Sigmoid colon (tissue), 7 donors: ENCODE data around the gene N4BP2. TPM values are rescaled to one million over a fixed set of nuclear protein-coding genes. Genes with fewer than 3 reads are reported as not detected.

ENCODE experiments used
- DNase-seq: peaks from one replicate; pipeline ENCODE4 v3.0.0-alpha.2; 2019
- H3K27ac ChIP-seq, 4 donors: fragments of 200-600 bp; sonication (generic); one replicate each; pipeline ENCODE4 v1.5.1; 2016 to 2019; ENCODE audit warnings: mild to moderate bottlenecking in 1 of 4
- H3K27me3 ChIP-seq, 3 donors: fragments of 200-600 bp; sonication (generic); one replicate each; pipeline ENCODE4 v1.5.1; 2019; ENCODE audit warnings: mild to moderate bottlenecking in 1 of 3
- H3K36me3 ChIP-seq, 4 donors: fragments of 200-600 bp; sonication (generic); one replicate each; pipeline ENCODE4 v1.5.1; 2016 to 2019
- H3K4me1 ChIP-seq, 4 donors: fragments of 200-600 bp; sonication (generic); one replicate each; pipeline ENCODE4 v1.5.1; 2017 to 2019
- H3K4me3 ChIP-seq, 4 donors: fragments of 200-600 bp; sonication (generic); one replicate each; pipeline ENCODE4 v1.5.1; 2017 to 2019; ENCODE audit warnings: mild to moderate bottlenecking in 2 of 4, moderate library complexity in 1 of 4
- H3K9me3 ChIP-seq, 4 donors: fragments of 200-600 bp in 3 of 4; sonication (generic) in 3 of 4; one replicate each; pipeline versions ENCODE4 v1.5.1 to v1.6.1; 2013 to 2019
- EP300 ChIP-seq, 4 donors: sonication (generic); formaldehyde crosslinking; IDR thresholded peaks; one replicate each; pipeline ENCODE4 v1.6.1; 2017; ENCODE audit warnings: antibody characterized with exemption in 4 of 4
- POLR2A ChIP-seq, 2 donors: fragments of 450-650 bp; IDR thresholded peaks; one replicate each; pipeline ENCODE4 v1.6.1; 2016; ENCODE audit warnings: antibody characterized with exemption in 2 of 2, mild to moderate bottlenecking in 2 of 2, moderate library complexity in 2 of 2
- POLR2AphosphoS5 ChIP-seq, 4 donors: sonication (generic); formaldehyde crosslinking; IDR thresholded peaks; one replicate each; pipeline ENCODE4 v1.6.1; 2017; ENCODE audit warnings: antibody characterized with exemption in 4 of 4
- WGBS, 2 donors: extraction: QIAGEN DNeasy Blood & Tissue Kit; methylation state at CpG; one replicate each; pipeline ENCODE4 v1.1.7; 2013; 5-methylcytosine and 5-hydroxymethylcytosine counted together
- intact Hi-C: fragments of 100-400 bp; cut with DNase I; formaldehyde crosslinking; loops from one replicate; pipeline ENCODE4 v1.15.1; 2023
- polyA plus RNA-seq, 3 donors: library from polyadenylated mRNA; stranded (reverse); fragments of 200-250 nt; gene quantifications; one replicate each; pipeline ENCODE4 v1.2.3, GENCODE V29; 2013
- total RNA-seq, 4 donors: library from RNA; depleted of rRNA; stranded (reverse); fragments of >200 nt; gene quantifications; one replicate each; pipeline ENCODE4 v1.1.0, GENCODE V29; 2016
- TF ChIP-seq, protein P1 (sequence below), 4 experiments: fragments of 450-650 bp in 3 of 4; fragments of 200-600 bp in 1 of 4; IDR thresholded peaks; one replicate each; pipeline ENCODE4 v1.5.1; 2016 to 2019; ENCODE audit warnings: antibody characterized with exemption in 4 of 4, mild to moderate bottlenecking in 3 of 4, moderate library complexity in 2 of 4
- donor health status: healthy with polysubstance abuse.
- donor health status: Bipolar disorder and iron deficiency.
- donor health status: healthy.

N4BP2 gene
- total and polyA plus RNA-seq, 7 donors = 1.4 to 11.9 (median 7.9) TPM

DNA sequence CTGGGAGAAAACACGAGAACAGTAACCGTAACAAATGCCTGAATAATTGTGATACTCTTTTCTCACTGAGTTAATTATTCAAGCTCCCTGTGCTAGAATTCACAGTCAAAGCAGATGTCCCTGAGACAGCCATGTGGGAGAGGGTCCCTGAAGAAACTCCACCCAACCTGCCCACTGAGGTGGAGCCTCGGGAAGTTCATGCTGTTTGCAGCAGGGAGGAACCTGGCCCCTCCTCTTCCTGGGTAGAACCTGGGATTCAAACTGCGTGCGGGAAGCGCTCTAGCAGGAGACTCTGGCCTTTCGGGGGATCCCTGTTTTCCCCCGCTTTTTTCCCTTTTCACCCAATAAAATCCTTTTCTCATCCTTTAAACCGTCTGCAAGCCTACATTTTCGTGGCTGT lies 120.0 kb downstream of the N4BP2 start:
- no peak for DNase-seq
- H3K4me1 ChIP-seq = no peaks in the 10 kb centered on the region
- H3K36me3 ChIP-seq = no peaks in the 10 kb centered on the region
- H3K27me3 ChIP-seq = no peaks in the 10 kb centered on the region
- TF ChIP-seq POLR2AphosphoS5 (IDR thresholded peaks at IDR 0.05) (no peak), EP300 (IDR thresholded peaks at IDR 0.05) (no peak), POLR2A (IDR thresholded peaks at IDR 0.05) (no peak)
- TF ChIP-seq, protein P1, sequence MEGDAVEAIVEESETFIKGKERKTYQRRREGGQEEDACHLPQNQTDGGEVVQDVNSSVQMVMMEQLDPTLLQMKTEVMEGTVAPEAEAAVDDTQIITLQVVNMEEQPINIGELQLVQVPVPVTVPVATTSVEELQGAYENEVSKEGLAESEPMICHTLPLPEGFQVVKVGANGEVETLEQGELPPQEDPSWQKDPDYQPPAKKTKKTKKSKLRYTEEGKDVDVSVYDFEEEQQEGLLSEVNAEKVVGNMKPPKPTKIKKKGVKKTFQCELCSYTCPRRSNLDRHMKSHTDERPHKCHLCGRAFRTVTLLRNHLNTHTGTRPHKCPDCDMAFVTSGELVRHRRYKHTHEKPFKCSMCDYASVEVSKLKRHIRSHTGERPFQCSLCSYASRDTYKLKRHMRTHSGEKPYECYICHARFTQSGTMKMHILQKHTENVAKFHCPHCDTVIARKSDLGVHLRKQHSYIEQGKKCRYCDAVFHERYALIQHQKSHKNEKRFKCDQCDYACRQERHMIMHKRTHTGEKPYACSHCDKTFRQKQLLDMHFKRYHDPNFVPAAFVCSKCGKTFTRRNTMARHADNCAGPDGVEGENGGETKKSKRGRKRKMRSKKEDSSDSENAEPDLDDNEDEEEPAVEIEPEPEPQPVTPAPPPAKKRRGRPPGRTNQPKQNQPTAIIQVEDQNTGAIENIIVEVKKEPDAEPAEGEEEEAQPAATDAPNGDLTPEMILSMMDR (IDR thresholded peaks at IDR 0.05) = no peak
- H3K27ac ChIP-seq = no peak overlapping the region
- 48 to 76% methylated on average over 10 of the region's 10 CpGs for WGBS, 2 donors
- H3K9me3 ChIP-seq = no peaks in the 10 kb centered on the region
- H3K4me3 ChIP-seq = no peak overlapping the region
- intact Hi-C loops = no loop called here

DNA sequence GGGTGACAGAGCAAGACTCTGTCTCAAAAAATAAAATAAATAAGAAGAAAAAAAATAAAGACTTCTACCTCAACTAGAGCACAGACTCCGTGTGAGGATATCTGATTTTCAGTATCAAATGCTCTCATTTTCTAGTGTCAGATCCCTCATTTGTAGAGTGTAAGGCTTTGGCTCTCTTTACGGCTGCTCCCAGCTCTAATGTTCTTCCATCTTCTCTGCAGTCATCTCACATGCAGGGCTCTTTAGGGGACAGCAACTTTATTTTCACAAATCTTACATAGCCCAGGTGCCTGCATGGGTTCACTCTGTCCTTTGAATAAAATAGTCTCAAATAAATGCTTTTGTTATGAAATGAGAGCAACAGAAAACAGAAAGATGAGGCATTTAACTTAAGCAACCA lies 120.9 kb downstream of the N4BP2 start:
- WGBS, 2 donors = 71 to 93% methylated on average over 2 of the region's 2 CpGs
- peaks cover 0 to 4% (median 0%) of the 10 kb centered on the region in 3 donors for H3K27me3 ChIP-seq
- no peaks in the 10 kb centered on the region for H3K9me3 ChIP-seq
- H3K36me3 ChIP-seq = no peaks in the 10 kb centered on the region
- no peak overlapping the region for H3K4me3 ChIP-seq
- H3K27ac ChIP-seq = no peak overlapping the region
- TF ChIP-seq, protein P1 (IDR thresholded peaks at IDR 0.05) = no peak
- no peak for TF ChIP-seq POLR2AphosphoS5 (IDR thresholded peaks at IDR 0.05)
- no peaks in the 10 kb centered on the region for H3K4me1 ChIP-seq
- DNase-seq = no peak
- intact Hi-C loops = no loop called here

DNA sequence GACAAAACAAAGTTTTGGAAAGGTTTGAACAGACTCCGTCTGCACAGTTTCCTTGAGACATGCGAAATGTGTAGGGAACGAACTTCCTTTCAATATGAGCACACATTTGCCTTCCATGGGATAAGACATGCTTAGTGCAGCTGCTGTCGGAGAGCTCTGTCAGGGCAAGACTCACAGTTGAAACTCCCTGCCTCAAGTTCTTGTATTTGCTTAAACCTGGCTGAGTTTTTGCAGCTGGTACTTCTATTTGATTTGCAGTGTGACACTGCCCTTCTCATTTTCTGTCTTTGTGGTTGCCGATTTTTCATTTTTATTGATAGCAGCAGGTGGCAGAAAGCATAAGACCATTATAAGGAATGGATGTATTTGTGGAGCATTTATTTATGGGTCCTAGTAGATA lies 122.0 kb downstream of the N4BP2 start:
- intact Hi-C loops = no loop called here
- no peak overlapping the region for H3K4me3 ChIP-seq

DNA sequence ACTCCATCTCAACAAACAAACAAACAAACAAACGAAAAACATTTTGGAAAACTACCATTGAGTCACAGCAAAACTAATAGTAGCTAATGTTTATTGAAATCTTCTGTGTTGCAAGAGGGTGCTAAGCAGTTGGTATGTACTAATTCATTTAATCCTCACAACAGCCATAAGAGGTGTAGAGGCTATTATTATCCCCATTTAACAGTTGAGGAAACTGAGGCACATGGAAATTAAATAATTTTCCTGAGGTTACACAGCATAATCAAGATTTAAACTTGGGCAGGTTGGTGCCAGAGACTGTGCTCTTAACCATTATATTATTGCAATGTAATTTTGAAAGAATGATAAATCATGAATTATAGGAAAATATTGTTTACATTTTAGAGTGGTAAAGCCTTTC lies 122.7 kb downstream of the N4BP2 start:
- no peak overlapping the region for H3K4me3 ChIP-seq
- no peaks in the 10 kb centered on the region for H3K36me3 ChIP-seq
- no peak for TF ChIP-seq EP300 (IDR thresholded peaks at IDR 0.05)
- no peaks in the 10 kb centered on the region for H3K9me3 ChIP-seq
- no peak overlapping the region for H3K27ac ChIP-seq
- 53 to 89% methylated on average over 1 of the region's 1 CpG for WGBS, 2 donors
- intact Hi-C loops = no loop called here
- H3K4me1 ChIP-seq = no peaks in the 10 kb centered on the region
- H3K27me3 ChIP-seq = peaks cover 0 to 4% (median 0%) of the 10 kb centered on the region in 3 donors
- no peak for DNase-seq

More for the DNA sequence above, 122.0 kb downstream of the N4BP2 start:
- H3K36me3 ChIP-seq = no peaks in the 10 kb centered on the region
- DNase-seq = no peak
- no peaks in the 10 kb centered on the region for H3K4me1 ChIP-seq
- WGBS, 2 donors = 11 to 56% methylated on average over 5 of the region's 5 CpGs
- peaks cover 0 to 4% (median 0%) of the 10 kb centered on the region in 3 donors for H3K27me3 ChIP-seq
- TF ChIP-seq, protein P1 (IDR thresholded peaks at IDR 0.05) = no peak
- no peak for TF ChIP-seq POLR2A (IDR thresholded peaks at IDR 0.05)
- no peak overlapping the region for H3K27ac ChIP-seq
- H3K9me3 ChIP-seq = no peaks in the 10 kb centered on the region

DNA sequence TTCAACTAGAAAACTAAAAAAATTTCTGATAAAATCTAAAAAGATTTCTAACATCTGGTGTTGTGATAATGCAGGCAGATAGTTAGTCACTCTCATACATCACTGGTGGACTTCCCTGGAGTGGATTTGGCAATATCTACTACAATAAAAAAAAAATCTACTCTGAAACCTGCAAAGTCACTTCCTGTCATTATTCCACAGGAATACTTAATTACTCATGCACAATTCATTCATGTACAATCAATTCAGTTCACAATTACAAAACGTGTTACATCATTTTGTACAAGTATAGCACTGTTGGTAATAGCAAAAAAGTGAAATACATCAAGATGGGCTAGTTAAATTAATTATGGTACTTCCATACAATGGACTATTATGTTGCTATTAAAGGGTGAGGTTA lies 123.7 kb downstream of the N4BP2 start:
- H3K27ac ChIP-seq = no peak overlapping the region
- 39 to 49% methylated on average over 1 of the region's 1 CpG for WGBS, 2 donors
- intact Hi-C loops = no loop called here
- H3K36me3 ChIP-seq = no peaks in the 10 kb centered on the region
- H3K4me1 ChIP-seq = no peaks in the 10 kb centered on the region
- H3K4me3 ChIP-seq = no peak overlapping the region
- DNase-seq = no peak
- H3K27me3 ChIP-seq = peaks cover 0 to 4% (median 0%) of the 10 kb centered on the region in 3 donors
- no peaks in the 10 kb centered on the region for H3K9me3 ChIP-seq
- TF ChIP-seq POLR2AphosphoS5 (IDR thresholded peaks at IDR 0.05) (peak in 1 of 4 donors; percentile 25), POLR2A (IDR thresholded peaks at IDR 0.05) (no peak)
- TF ChIP-seq, protein P1 (IDR thresholded peaks at IDR 0.05) = no peak
